Neural cell (in vitro differentiated cells): ENCODE data around the gene GAREM2. TPM values are rescaled to one million over a fixed set of nuclear protein-coding genes. Genes with fewer than 3 reads are reported as not detected.
"Not testable (repeated sequence)": the region's sequence is repeated elsewhere in the genome, so short reads cannot be mapped to it uniquely, and the experiment has no call there.

Experiments
- H2AFZ ChIP-seq: fragments of 200-600, 300-800 bp; sonication (generic), shearing (Covaris generic); 2 replicates; pipeline ENCODE4 v1.6.0; 2014; ENCODE audit warnings: low read depth, mild to moderate bottlenecking, antibody characterized with exemption, low read length, moderate library complexity
- H3F3A ChIP-seq: fragments of 200-600 bp; shearing (Covaris generic); 2 replicates; pipeline ENCODE4 v1.6.1; 2016; ENCODE audit warnings: mild to moderate bottlenecking, moderate library complexity, mixed read lengths, antibody characterized with exemption, low read length; ENCODE audit not compliant: insufficient read depth, poor library complexity, severe bottlenecking
- H3K27ac ChIP-seq: fragments of 200-600, 300-800 bp; sonication (generic), shearing (Covaris generic); 2 replicates; pipeline ENCODE4 v1.5.1; 2014; ENCODE audit warnings: mild to moderate bottlenecking, low read length, moderate library complexity
- H3K27me3 ChIP-seq: fragments of 300-800, 200-600 bp; sonication (generic), shearing (Covaris generic); 2 replicates; pipeline ENCODE4 v1.6.0; 2014; ENCODE audit warnings: mild to moderate bottlenecking, low read depth, low read length, moderate library complexity; ENCODE audit not compliant: insufficient read depth
- H3K36me3 ChIP-seq: fragments of 300-800, 200-600 bp; sonication (generic), shearing (Covaris generic); 2 replicates; pipeline ENCODE4 v1.5.1; 2014; ENCODE audit warnings: mild to moderate bottlenecking, antibody characterized with exemption, low read length, moderate library complexity; ENCODE audit not compliant: insufficient read depth
- H3K4me2 ChIP-seq: fragments of 300-800, 200-600 bp; sonication (generic), shearing (Covaris generic); 2 replicates; pipeline ENCODE4 v1.6.0; 2014; ENCODE audit warnings: mild to moderate bottlenecking, low read length
- H3K4me3 ChIP-seq: fragments of 300-800, 200-600 bp; sonication (generic), shearing (Covaris generic); 2 replicates; pipeline ENCODE4 v1.5.1; 2014; ENCODE audit warnings: mild to moderate bottlenecking, low read length, moderate library complexity
- H3K79me2 ChIP-seq: fragments of 200-600 bp; shearing (Covaris generic); replicated peaks from 2 replicates; pipeline ENCODE4 v1.6.0; 2014; ENCODE audit warnings: mild to moderate bottlenecking, low read length, moderate library complexity; ENCODE audit not compliant: insufficient read depth
- H3K9ac ChIP-seq: fragments of 300-800, 200-600 bp; sonication (generic), shearing (Covaris generic); 2 replicates; pipeline ENCODE4 v1.6.1; 2016; ENCODE audit warnings: mild to moderate bottlenecking, low read length, mixed read lengths
- H3K9me2 ChIP-seq: fragments of 200-600 bp; shearing (Covaris generic); 2 replicates; pipeline ENCODE4 v1.6.1; 2016; ENCODE audit warnings: mild to moderate bottlenecking, low read length, mixed read lengths; ENCODE audit not compliant: insufficient read depth
- H3K9me3 ChIP-seq: fragments of 200-600, 300-800 bp; sonication (generic), shearing (Covaris generic); 2 replicates; pipeline ENCODE4 v1.6.1; 2016; ENCODE audit warnings: mild to moderate bottlenecking, mixed run types, low read length, moderate library complexity, mixed read lengths
- H4K20me1 ChIP-seq: fragments of 200-600 bp; shearing (Covaris generic); 2 replicates; pipeline ENCODE4 v1.6.1; 2016; ENCODE audit warnings: mild to moderate bottlenecking, mixed run types; ENCODE audit not compliant: insufficient read depth
- CTCF ChIP-seq: fragments of 450-650 bp; IDR thresholded peaks from 2 replicates; pipeline ENCODE4 v1.5.1; 2014; ENCODE audit warnings: antibody characterized with exemption, mild to moderate bottlenecking, moderate library complexity; ENCODE audit not compliant: poor library complexity, severe bottlenecking
- EP300 ChIP-seq: fragments of 450-650 bp; conservative IDR thresholded peaks from 2 replicates; pipeline ENCODE4 v1.6.1; 2014; ENCODE audit warnings: antibody characterized with exemption, mild to moderate bottlenecking, moderate library complexity; ENCODE audit not compliant: poor library complexity, severe bottlenecking
- EZH2 ChIP-seq: fragments of 200-600, 300-800 bp; shearing (Covaris generic), sonication (generic); IDR thresholded peaks from 2 replicates; pipeline ENCODE4 v1.6.1; 2014; ENCODE audit warnings: antibody characterized with exemption, low read length, borderline replicate concordance, mild to moderate bottlenecking; ENCODE audit not compliant: insufficient read depth, poor library complexity, severe bottlenecking
- MXI1 ChIP-seq: fragments of 450-650 bp; conservative IDR thresholded peaks from 2 replicates; pipeline ENCODE4 v1.6.1; 2014; ENCODE audit warnings: antibody characterized with exemption, mild to moderate bottlenecking; ENCODE audit not compliant: poor library complexity, severe bottlenecking
- POLR2AphosphoS5 ChIP-seq: IDR thresholded peaks from 2 replicates; pipeline ENCODE4 v1.6.1; 2012
- RAD21 ChIP-seq: fragments of 450-650 bp; conservative IDR thresholded peaks from 2 replicates; pipeline ENCODE4 v1.6.1; 2014; ENCODE audit warnings: antibody characterized with exemption, mild to moderate bottlenecking, moderate library complexity
- REST ChIP-seq: IDR thresholded peaks from 2 replicates; pipeline ENCODE4 v1.6.1; 2012; ENCODE audit warnings: borderline replicate concordance
- SMC3 ChIP-seq: fragments of 450-650 bp; conservative IDR thresholded peaks from 2 replicates; pipeline ENCODE4 v1.6.1; 2014; ENCODE audit warnings: antibody characterized with exemption, mild to moderate bottlenecking, moderate library complexity; ENCODE audit not compliant: poor library complexity
- TAF1 ChIP-seq: IDR thresholded peaks from 2 replicates; pipeline ENCODE4 v1.6.1; 2012; ENCODE audit warnings: low read depth
- polyA plus RNA-seq: library from polyadenylated mRNA; depleted of rRNA; stranded (reverse); fragments of >200 nt; gene quantifications from 2 replicates; pipeline ENCODE4 v1.2.3, GENCODE V29; 2014

The GAREM2 gene
- polyA plus RNA-seq, 1 donor from 2014 or later, result 3.2 TPM

GRCh38 chr2:26165403-26165802 lies 7.5 kb upstream of the GAREM2 start:
- H3K9me2 ChIP-seq, result no peaks in the 10 kb centered on the region
- no peak overlapping the region for H3K4me3 ChIP-seq
- no peak for TF ChIP-seq RAD21
- TF ChIP-seq EP300, result no peak
- TF ChIP-seq REST, result no peak
- TF ChIP-seq CTCF, result no peak
- no peak for TF ChIP-seq EZH2
- no peak for TF ChIP-seq SMC3
- TF ChIP-seq TAF1, result no peak
- TF ChIP-seq POLR2AphosphoS5, result no peak
- H3F3A ChIP-seq, result no peaks in the 10 kb centered on the region
- no peaks in the 10 kb centered on the region for H3K36me3 ChIP-seq
- no peak overlapping the region for H2AFZ ChIP-seq
- no peaks in the 10 kb centered on the region for H4K20me1 ChIP-seq
- H3K9me3 ChIP-seq, result no peaks in the 10 kb centered on the region
- no peaks in the 10 kb centered on the region for H3K79me2 ChIP-seq
- H3K9ac ChIP-seq, result no peak overlapping the region
- H3K27me3 ChIP-seq, result no peaks in the 10 kb centered on the region
- H3K4me2 ChIP-seq, result no peak overlapping the region
- no peak overlapping the region for H3K27ac ChIP-seq

GRCh38 chr2:26166541-26166940 lies 6.3 kb upstream of the GAREM2 start:
- not testable (repeated sequence) for H3K27ac ChIP-seq, H3K9me2 ChIP-seq, H3F3A ChIP-seq, H3K36me3 ChIP-seq, H3K4me3 ChIP-seq, H3K4me2 ChIP-seq, H3K9ac ChIP-seq, H3K27me3 ChIP-seq, H4K20me1 ChIP-seq, H3K79me2 ChIP-seq, H3K9me3 ChIP-seq, H2AFZ ChIP-seq

GRCh38 chr2:26168785-26169184 lies 4.1 kb upstream of the GAREM2 start:
- Histone ChIP-seq H3K9me3 (no peaks in the 10 kb centered on the region), H3K79me2 (peaks cover 2% of the 10 kb centered on the region), H3K36me3 (no peaks in the 10 kb centered on the region), H3K4me2 (no peak overlapping the region), H2AFZ (no peak overlapping the region), H3K27ac (no peak overlapping the region), H3K9ac (no peak overlapping the region), H3K9me2 (no peaks in the 10 kb centered on the region), H3K4me3 (no peak overlapping the region), H4K20me1 (no peaks in the 10 kb centered on the region), H3F3A (no peaks in the 10 kb centered on the region), H3K27me3 (peaks cover 6% of the 10 kb centered on the region)
- TF ChIP-seq SMC3 (no peak), TAF1 (no peak), POLR2AphosphoS5 (no peak), EZH2 (no peak), MXI1 (no peak), EP300 (no peak), RAD21 (no peak), REST (no peak), CTCF (no peak)
